PFSK-1 (cell line): ENCODE results near the gene ALS2CL.

Source experiments
- POLR2AphosphoS5 ChIP-seq: IDR thresholded peaks from 2 replicates; pipeline ENCODE4 v1.6.1; 2012; ENCODE audit warnings: low read depth, mild to moderate bottlenecking, control low read depth, low read length, moderate library complexity
- REST ChIP-seq, 2 experiments: IDR thresholded peaks; 2 replicates each; pipeline versions ENCODE4 v1.6.1 to v1.8.0; 2011 to 2012; ENCODE audit warnings: low read depth in 2 of 2, low read length in 2 of 2, control low read depth in 1 of 2, inconsistent platforms in 1 of 2, mild to moderate bottlenecking in 1 of 2, moderate library complexity in 1 of 2; ENCODE audit not compliant: insufficient read depth in 1 of 2
- SIN3A ChIP-seq: IDR thresholded peaks from 2 replicates; pipeline ENCODE4 v1.6.1; 2012; ENCODE audit warnings: mild to moderate bottlenecking, low read length, moderate library complexity, borderline replicate concordance; ENCODE audit not compliant: insufficient read depth
- TAF1 ChIP-seq: IDR thresholded peaks from 2 replicates; pipeline ENCODE4 v1.6.1; 2012; ENCODE audit warnings: low read length, control low read depth, borderline replicate concordance; ENCODE audit not compliant: insufficient read depth

GRCh38 chr3:46721009-46721408, 27.5 kb upstream of the ALS2CL start:
- no peak for TF ChIP-seq POLR2AphosphoS5
- no peak for TF ChIP-seq TAF1
- TF ChIP-seq REST (IDR thresholded peaks at IDR 0.05; ENCODE audit: insufficient read depth in 1 of 2, low read depth in 2 of 2, low read length in 2 of 2), result no peak
- TF ChIP-seq SIN3A, result no peak
